Loucy (cell line): Measurements from ENCODE around the gene TRAPPC12.

Experiments used
- H2AFZ ChIP-seq: fragments of 200-600 bp; sonication (generic); 2 replicates; pipeline ENCODE4 v1.6.0; 2016; ENCODE audit warnings: antibody characterized with exemption, mild to moderate bottlenecking, low read length, moderate library complexity
- H3F3A ChIP-seq: fragments of 200-600 bp; 2 replicates; pipeline ENCODE4 v1.6.0; 2016; ENCODE audit warnings: antibody characterized with exemption, low read depth, mild to moderate bottlenecking
- H3K27me3 ChIP-seq: fragments of 200-600 bp; sonication (generic); 2 replicates; pipeline ENCODE4 v1.6.1; 2014; ENCODE audit warnings: low read length, mild to moderate bottlenecking; ENCODE audit not compliant: insufficient read depth, poor library complexity, severe bottlenecking
- H3K36me3 ChIP-seq: fragments of 200-600 bp; sonication (generic); 2 replicates; pipeline ENCODE4 v1.6.1; 2016; ENCODE audit warnings: low read length; ENCODE audit not compliant: insufficient read depth
- H3K4me1 ChIP-seq: fragments of 200-600 bp; sonication (generic); 2 replicates; pipeline ENCODE4 v1.5.1; 2014; ENCODE audit warnings: low read length, mild to moderate bottlenecking; ENCODE audit not compliant: insufficient read depth, poor library complexity, severe bottlenecking
- H3K4me2 ChIP-seq: fragments of 200-600 bp; sonication (generic); 2 replicates; pipeline ENCODE4 v1.6.0; 2014; ENCODE audit warnings: antibody characterized with exemption, low read length, low read depth, mild to moderate bottlenecking; ENCODE audit not compliant: poor library complexity, severe bottlenecking
- H3K4me3 ChIP-seq: fragments of 200-600 bp; sonication (generic); 2 replicates; pipeline ENCODE4 v1.5.1; 2014; ENCODE audit warnings: low read length, mild to moderate bottlenecking, mixed read lengths; ENCODE audit not compliant: poor library complexity, severe bottlenecking
- H3K79me2 ChIP-seq: fragments of 200-600 bp; sonication (generic); 2 replicates; pipeline ENCODE4 v1.6.1; 2014; ENCODE audit warnings: low read length; ENCODE audit not compliant: insufficient read depth
- H3K9ac ChIP-seq: fragments of 200-600 bp; sonication (generic); 2 replicates; pipeline ENCODE4 v1.6.0; 2014; ENCODE audit warnings: mild to moderate bottlenecking, low read depth, low read length, moderate library complexity; ENCODE audit not compliant: poor library complexity, severe bottlenecking
- H3K9me2 ChIP-seq: fragments of 200-600 bp; sonication (generic); replicated peaks from 2 replicates; pipeline ENCODE4 v1.6.1; 2016; ENCODE audit warnings: low read depth, low read length, mixed read lengths
- H3K9me3 ChIP-seq: fragments of 200-600 bp; sonication (generic); 2 replicates; pipeline ENCODE4 v1.6.1; 2014; ENCODE audit warnings: mild to moderate bottlenecking, antibody characterized with exemption, low read length, low read depth; ENCODE audit not compliant: insufficient read depth
- H4K20me1 ChIP-seq: fragments of 200-600 bp; sonication (generic); 2 replicates; pipeline ENCODE4 v1.6.0; 2014; ENCODE audit warnings: antibody characterized with exemption, low read length, mild to moderate bottlenecking; ENCODE audit not compliant: insufficient read depth, poor library complexity, severe bottlenecking
- EZH2phosphoT487 ChIP-seq: fragments of 200-600 bp; IDR thresholded peaks from 2 replicates; pipeline ENCODE4 v1.6.1; 2018; ENCODE audit warnings: antibody characterized with exemption, mild to moderate bottlenecking, moderate library complexity, borderline replicate concordance
- TF ChIP-seq, protein P1 (sequence below): fragments of 200-600 bp; sonication (generic); conservative IDR thresholded peaks from 2 replicates; pipeline ENCODE4 v1.5.1; 2014; ENCODE audit warnings: mild to moderate bottlenecking, antibody characterized with exemption, low read length

The TRAPPC12 gene

DNA sequence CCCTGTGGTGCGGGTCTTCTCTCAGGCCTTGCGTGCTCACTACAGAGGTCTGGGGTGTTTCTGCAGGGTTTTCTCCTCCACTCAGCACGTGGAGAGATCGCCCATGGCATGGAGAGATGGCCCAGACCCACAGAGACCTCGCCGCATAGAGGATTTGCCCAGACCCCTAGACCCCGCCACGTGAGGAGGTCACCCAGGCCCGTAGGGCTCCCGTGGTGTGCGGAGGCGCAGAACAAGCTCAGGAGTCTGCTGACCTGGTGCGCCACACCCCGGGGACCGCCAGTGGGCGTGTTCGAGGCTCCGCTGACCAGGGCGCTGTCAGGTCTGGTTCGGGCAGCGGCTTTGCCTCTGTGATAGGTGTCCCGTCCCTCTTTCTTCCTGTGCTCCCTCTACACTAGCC, 75.3 kb downstream of the TRAPPC12 start:
- peaks cover 28% of the 10 kb centered on the region; the same call in 1 of the 2 replicates for H3K36me3 ChIP-seq
- H3F3A ChIP-seq, result no peaks in the 10 kb centered on the region
- no peaks in the 10 kb centered on the region for H3K79me2 ChIP-seq
- H3K4me3 ChIP-seq, result no peak overlapping the region
- no peaks in the 10 kb centered on the region for H3K27me3 ChIP-seq
- H2AFZ ChIP-seq, result no peak overlapping the region
- H4K20me1 ChIP-seq, result no peaks in the 10 kb centered on the region
- no peaks in the 10 kb centered on the region for H3K9me3 ChIP-seq
- H3K9ac ChIP-seq, result no peak overlapping the region
- no peak overlapping the region for H3K4me2 ChIP-seq
- TF ChIP-seq EZH2phosphoT487, result no peak
- TF ChIP-seq, protein P1, sequence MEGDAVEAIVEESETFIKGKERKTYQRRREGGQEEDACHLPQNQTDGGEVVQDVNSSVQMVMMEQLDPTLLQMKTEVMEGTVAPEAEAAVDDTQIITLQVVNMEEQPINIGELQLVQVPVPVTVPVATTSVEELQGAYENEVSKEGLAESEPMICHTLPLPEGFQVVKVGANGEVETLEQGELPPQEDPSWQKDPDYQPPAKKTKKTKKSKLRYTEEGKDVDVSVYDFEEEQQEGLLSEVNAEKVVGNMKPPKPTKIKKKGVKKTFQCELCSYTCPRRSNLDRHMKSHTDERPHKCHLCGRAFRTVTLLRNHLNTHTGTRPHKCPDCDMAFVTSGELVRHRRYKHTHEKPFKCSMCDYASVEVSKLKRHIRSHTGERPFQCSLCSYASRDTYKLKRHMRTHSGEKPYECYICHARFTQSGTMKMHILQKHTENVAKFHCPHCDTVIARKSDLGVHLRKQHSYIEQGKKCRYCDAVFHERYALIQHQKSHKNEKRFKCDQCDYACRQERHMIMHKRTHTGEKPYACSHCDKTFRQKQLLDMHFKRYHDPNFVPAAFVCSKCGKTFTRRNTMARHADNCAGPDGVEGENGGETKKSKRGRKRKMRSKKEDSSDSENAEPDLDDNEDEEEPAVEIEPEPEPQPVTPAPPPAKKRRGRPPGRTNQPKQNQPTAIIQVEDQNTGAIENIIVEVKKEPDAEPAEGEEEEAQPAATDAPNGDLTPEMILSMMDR, result no peak
- H3K9me2 ChIP-seq, result no peaks in the 10 kb centered on the region
- no peaks in the 10 kb centered on the region for H3K4me1 ChIP-seq

DNA sequence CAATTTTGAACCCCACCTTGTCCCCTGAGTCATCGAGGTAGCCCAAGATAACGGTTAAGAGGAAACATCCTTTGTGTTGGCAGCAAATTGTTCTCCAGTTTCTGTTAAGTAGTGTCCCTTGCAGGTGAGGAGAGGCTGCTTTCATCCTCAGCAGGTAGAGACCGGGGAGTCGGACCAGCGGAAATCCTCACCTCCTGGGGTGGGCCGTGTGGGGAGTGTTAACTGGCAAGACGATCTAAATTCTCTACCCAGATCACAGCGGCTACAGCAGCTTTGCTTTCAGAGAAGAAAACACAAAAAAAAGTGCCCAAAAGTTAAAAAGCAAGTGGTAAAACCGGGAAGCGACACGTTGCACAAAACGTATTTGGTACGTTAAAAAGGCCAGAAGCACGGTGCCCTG, 76.6 kb downstream of the TRAPPC12 start:
- Histone ChIP-seq H3K9ac (no peak overlapping the region), H4K20me1 (no peaks in the 10 kb centered on the region), H3K9me2 (no peaks in the 10 kb centered on the region), H3K36me3 (peaks cover 20% of the 10 kb centered on the region; the same call in 1 of the 2 replicates), H3K4me2 (no peak overlapping the region), H3K4me3 (no peak overlapping the region), H3K79me2 (no peaks in the 10 kb centered on the region), H3F3A (no peaks in the 10 kb centered on the region), H3K27me3 (no peaks in the 10 kb centered on the region), H3K9me3 (no peaks in the 10 kb centered on the region), H2AFZ (no peak overlapping the region), H3K4me1 (no peaks in the 10 kb centered on the region)
- no peak for TF ChIP-seq EZH2phosphoT487
- TF ChIP-seq, protein P1, result no peak

DNA sequence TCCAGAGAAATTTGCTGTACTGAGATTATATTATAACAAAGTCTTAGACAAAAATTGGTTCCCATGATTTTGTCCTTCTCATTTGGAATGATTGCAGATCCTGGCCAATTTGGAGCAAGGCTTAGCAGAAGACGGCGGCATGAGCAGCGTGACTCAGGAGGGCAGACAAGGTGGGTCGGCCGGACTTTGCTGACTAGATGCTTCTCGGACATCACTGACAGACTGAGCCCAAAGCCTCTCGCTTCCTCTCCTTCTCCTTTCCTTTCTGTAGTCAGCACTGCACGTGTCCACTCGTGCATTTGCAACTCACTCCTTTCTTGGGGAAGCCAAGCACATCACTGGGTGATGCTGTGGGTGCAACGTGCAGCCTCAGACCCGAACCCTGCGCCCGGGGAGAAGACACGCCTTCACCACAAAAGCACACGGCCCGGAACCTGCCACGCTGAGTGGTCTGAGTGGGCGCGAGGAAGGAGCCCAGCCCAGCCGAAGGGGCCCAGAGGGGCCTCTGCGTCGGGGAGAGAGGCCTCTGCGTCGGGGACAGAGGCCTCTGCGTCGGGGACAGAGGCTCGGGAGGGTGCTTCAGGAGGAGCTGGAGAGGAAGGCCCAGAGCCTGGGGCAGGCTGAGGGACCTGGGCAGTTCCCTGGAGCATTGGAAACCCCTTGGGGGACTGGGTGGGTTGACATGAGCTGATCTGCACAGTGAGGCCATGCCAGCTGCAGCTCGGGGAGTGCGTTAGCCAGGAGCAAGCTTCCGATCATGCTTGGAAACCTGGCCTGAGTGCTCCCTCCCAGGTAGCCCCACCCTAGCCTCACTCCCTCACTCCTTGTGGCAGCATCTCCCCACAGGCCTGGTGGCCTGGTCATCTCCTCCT, 78.3 kb downstream of the TRAPPC12 start:
- no peaks in the 10 kb centered on the region for H3K79me2 ChIP-seq
- no peaks in the 10 kb centered on the region for H4K20me1 ChIP-seq
- H3K9me3 ChIP-seq, result no peaks in the 10 kb centered on the region
- no peaks in the 10 kb centered on the region for H3K27me3 ChIP-seq
- H3K9me2 ChIP-seq, result no peaks in the 10 kb centered on the region
- TF ChIP-seq, protein P1, result no peak
- no peak for TF ChIP-seq EZH2phosphoT487
- H3K4me3 ChIP-seq, result no peak overlapping the region
- H3K36me3 ChIP-seq, result peaks cover 20% of the 10 kb centered on the region; the same call in 1 of the 2 replicates
- no peaks in the 10 kb centered on the region for H3F3A ChIP-seq
- H3K4me2 ChIP-seq, result no peak overlapping the region
- H3K9ac ChIP-seq, result no peak overlapping the region
- H2AFZ ChIP-seq, result no peak overlapping the region
- H3K4me1 ChIP-seq, result no peaks in the 10 kb centered on the region
